Calu3 (cell line): Measurements from ENCODE around the gene CAPN9. TPM values are rescaled to one million over a fixed set of nuclear protein-coding genes. Genes with fewer than 3 reads are reported as not detected.

ENCODE experiments used
- BruUV-seq: library from RNA; stranded (reverse); fragments of 400-500 nt; replicated peaks from 2 replicates; lab custom pipeline; 2021; lab: Mats Ljungman, UMichigan
- CTCF ChIA-PET: fragments of 300-600 bp; sonication (Branson Sonifier 250); formaldehyde crosslinking; loops from one replicate; lab custom pipeline; 2022; ENCODE audit warnings: antibody characterized with exemption; lab: Charles Lee
- DNase-seq: peaks from one replicate; pipeline ENCODE4 v3.0.0; 2022
- H3K27ac Mint-ChIP-seq: one replicate; pipeline ENCODE4 v1.8.0; 2022; ENCODE audit warnings: mixed read lengths; ENCODE audit not compliant: unreplicated experiment
- H3K27me3 Mint-ChIP-seq: one replicate; pipeline ENCODE4 v1.8.0; 2022; ENCODE audit warnings: mixed read lengths; ENCODE audit not compliant: unreplicated experiment
- H3K36me3 Mint-ChIP-seq: one replicate; pipeline ENCODE4 v1.8.0; 2022; ENCODE audit warnings: mild to moderate bottlenecking, moderate library complexity, mixed read lengths; ENCODE audit not compliant: insufficient read depth, unreplicated experiment
- H3K4me1 Mint-ChIP-seq: one replicate; pipeline ENCODE4 v1.8.0; 2022; ENCODE audit warnings: mild to moderate bottlenecking, low read depth, mixed read lengths; ENCODE audit not compliant: unreplicated experiment
- H3K4me3 Mint-ChIP-seq: one replicate; pipeline ENCODE4 v1.8.0; 2022; ENCODE audit warnings: mild to moderate bottlenecking, low read depth, moderate library complexity, mixed read lengths; ENCODE audit not compliant: unreplicated experiment
- H3K9me3 Mint-ChIP-seq: one replicate; pipeline ENCODE4 v1.8.0; 2022; ENCODE audit warnings: low read depth, mixed read lengths; ENCODE audit not compliant: unreplicated experiment
- intact Hi-C: fragments of 100-400 bp; cut with micrococcal nuclease; formaldehyde crosslinking; loops from one replicate; pipeline ENCODE4 v1.10.0; 2022; ENCODE audit not compliant: unreplicated experiment
- total RNA-seq: library from RNA; stranded (reverse); gene quantifications from 2 replicates; pipeline ENCODE4 v1.2.3, GENCODE V29; 2022
- TF ChIP-seq, protein P1 (sequence below): fragments of 200-600 bp; IDR thresholded peaks from one replicate; pipeline ENCODE4 v1.8.0; 2022; ENCODE audit warnings: antibody characterized with exemption; ENCODE audit not compliant: unreplicated experiment

CAPN9 gene
- total RNA-seq, 1 experiment from 2014 or later = not detected

DNA sequence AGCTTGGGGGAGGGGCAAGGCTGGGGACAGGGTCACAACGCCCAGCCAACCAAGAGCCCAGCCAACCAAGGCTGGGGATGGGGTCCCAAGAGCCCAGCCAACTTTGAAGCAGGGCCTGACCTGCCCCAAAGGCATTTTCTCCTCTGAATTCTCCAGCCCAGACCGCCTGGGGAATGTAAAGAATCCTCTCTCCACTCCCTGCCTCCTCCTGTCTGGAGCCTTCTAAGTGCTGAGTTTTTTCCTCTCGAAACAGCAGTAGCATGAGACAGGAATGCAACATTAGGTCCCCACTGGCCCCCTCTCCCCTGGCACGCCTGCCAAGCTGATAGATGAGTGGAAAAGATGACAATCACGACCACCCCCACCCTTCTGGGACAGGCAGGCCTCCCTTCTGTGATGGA lies 104.1 kb downstream of the CAPN9 start:
- Mint-ChIP-seq H3K4me3 (no peak overlapping the region), H3K36me3 (peaks cover 28% of the 10 kb centered on the region), H3K4me1 (peaks cover 51% of the 10 kb centered on the region), H3K9me3 (no peaks in the 10 kb centered on the region), H3K27me3 (no peaks in the 10 kb centered on the region), H3K27ac (no peak overlapping the region)
- TF ChIP-seq, protein P1, sequence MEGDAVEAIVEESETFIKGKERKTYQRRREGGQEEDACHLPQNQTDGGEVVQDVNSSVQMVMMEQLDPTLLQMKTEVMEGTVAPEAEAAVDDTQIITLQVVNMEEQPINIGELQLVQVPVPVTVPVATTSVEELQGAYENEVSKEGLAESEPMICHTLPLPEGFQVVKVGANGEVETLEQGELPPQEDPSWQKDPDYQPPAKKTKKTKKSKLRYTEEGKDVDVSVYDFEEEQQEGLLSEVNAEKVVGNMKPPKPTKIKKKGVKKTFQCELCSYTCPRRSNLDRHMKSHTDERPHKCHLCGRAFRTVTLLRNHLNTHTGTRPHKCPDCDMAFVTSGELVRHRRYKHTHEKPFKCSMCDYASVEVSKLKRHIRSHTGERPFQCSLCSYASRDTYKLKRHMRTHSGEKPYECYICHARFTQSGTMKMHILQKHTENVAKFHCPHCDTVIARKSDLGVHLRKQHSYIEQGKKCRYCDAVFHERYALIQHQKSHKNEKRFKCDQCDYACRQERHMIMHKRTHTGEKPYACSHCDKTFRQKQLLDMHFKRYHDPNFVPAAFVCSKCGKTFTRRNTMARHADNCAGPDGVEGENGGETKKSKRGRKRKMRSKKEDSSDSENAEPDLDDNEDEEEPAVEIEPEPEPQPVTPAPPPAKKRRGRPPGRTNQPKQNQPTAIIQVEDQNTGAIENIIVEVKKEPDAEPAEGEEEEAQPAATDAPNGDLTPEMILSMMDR = no peak
- CTCF ChIA-PET = no interaction called here
- DNase-seq = no peak
- BruUV-seq = no TSS peak
- intact Hi-C loops = no loop called here

Other genes with a start within 250 kb of the CAPN9 start
- gene COG2, start 104.9 kb upstream of the CAPN9 start, total RNA-seq = 55.0 and 59.2 TPM in 2 replicates
- 27.5 and 49.6 TPM in 2 replicates for gene AGT, start 33.3 kb upstream of the CAPN9 start, total RNA-seq
- 77.2 and 80.4 TPM in 2 replicates for gene C1orf198, start 121.1 kb downstream of the CAPN9 start, total RNA-seq
- 29.0 and 35.6 TPM in 2 replicates for gene TTC13, start 231.5 kb downstream of the CAPN9 start, total RNA-seq
- 17.1 and 19.4 TPM in 2 replicates for gene ARV1, start 231.7 kb downstream of the CAPN9 start, total RNA-seq